GM23338 (cell line): ENCODE data around the gene SYCP2. TPM values are rescaled to one million over a fixed set of nuclear protein-coding genes. Genes with fewer than 3 reads are reported as not detected.

ENCODE experiments used
- polyA plus RNA-seq: library from polyadenylated mRNA; unstranded; fragments of >200 nt; fragmentation: Nextera tagmentation; extraction: Ambion mirVana; gene quantifications from 2 replicates; pipeline ENCODE4 v1.2.1, GENCODE V29; 2016
- small RNA-seq: library from RNA; depleted of rRNA; stranded (forward); fragments of <200 nt; gene quantifications from one replicate; pipeline ENCODE3, GENCODE V24; 2014; ENCODE audit warnings: low replicate concordance
- total RNA-seq: library from RNA; depleted of rRNA; stranded (reverse); fragments of >200 nt; shearing (Covaris generic); gene quantifications from 2 replicates; pipeline ENCODE4 v1.2.3, GENCODE V29; 2014; rRNA removed

The SYCP2 gene
- total and polyA plus RNA-seq, 2 experiments from 2014 or later, result 0.50 to 2.1 TPM

Small RNA genes within 50 kb of the gene (small RNA-seq; reads per million reads assigned to genes)
- gene RNU7-141P, result not detected

Other genes with a start within 250 kb of the SYCP2 start
- gene PPP1R3D, start 6.7 kb upstream of the SYCP2 start, total RNA-seq, result 3.0 and 4.4 TPM in 2 replicates
- 1.4 TPM in 2 replicates for gene PPP1R3D, start 6.7 kb upstream of the SYCP2 start, polyA plus RNA-seq
- gene FAM217B, start 6.8 kb upstream of the SYCP2 start, total RNA-seq, result 12.8 and 13.2 TPM in 2 replicates
- gene FAM217B, start 6.8 kb upstream of the SYCP2 start, polyA plus RNA-seq, result 23.6 and 25.9 TPM in 2 replicates
- gene CDH26, start 24.8 kb upstream of the SYCP2 start, total RNA-seq, result 2.0 and 2.8 TPM in 2 replicates
- gene CDH26, start 24.8 kb upstream of the SYCP2 start, polyA plus RNA-seq, result 2.0 and 2.3 TPM in 2 replicates